Measurements from ENCODE around the gene GCSH.

Gene GCSH

GRCh38 chr16:81136390-81137335 is 40.5 kb upstream of the GCSH start:
- H3K27ac ChIP-seq (ENCODE audit: low read length): no peak overlapping the region
- no peaks in the 10 kb centered on the region for H3K9me3 ChIP-seq (replicated peaks; ENCODE audit: insufficient read depth, low read length)
- DNase-seq: no peak
- no peaks in the 10 kb centered on the region for H3K27me3 ChIP-seq (replicated peaks; ENCODE audit: insufficient read depth, low read length)
- H3K9ac ChIP-seq (ENCODE audit: low read length): no peak overlapping the region
- no peaks in the 10 kb centered on the region for H3K4me1 ChIP-seq (ENCODE audit: low read length)
- H3K36me3 ChIP-seq (replicated peaks; ENCODE audit: insufficient read depth, low read length): no peaks in the 10 kb centered on the region
- H3K4me2 ChIP-seq (ENCODE audit: low read depth, low read length): no peak overlapping the region
- H3K4me3 ChIP-seq (ENCODE audit: low read length): no peak overlapping the region
- H4K20me1 ChIP-seq (ENCODE audit: insufficient read depth, low read length): no peaks in the 10 kb centered on the region
- no peaks in the 10 kb centered on the region for H3F3A ChIP-seq (ENCODE audit: insufficient read depth, low read length)
- H2AFZ ChIP-seq (ENCODE audit: low read length): no peak overlapping the region
- no peaks in the 10 kb centered on the region for H3K79me2 ChIP-seq (ENCODE audit: low read length)
- TF ChIP-seq CTCF (IDR thresholded peaks at IDR 0.05; ENCODE audit: low read length) (no peak), EZH2 (optimal IDR thresholded peaks at IDR 0.05; ENCODE audit: low read depth, low read length) (no peak), EZH2phosphoT487 (IDR thresholded peaks at IDR 0.05; ENCODE audit: low read length) (no peak)
- no peaks in the 10 kb centered on the region for H3K9me2 ChIP-seq (replicated peaks; ENCODE audit: insufficient read depth, low read length)

- H3K4me2 ChIP-seq (ENCODE audit: low read depth, low read length): no peak overlapping the region
- no peaks in the 10 kb centered on the region for H3K9me3 ChIP-seq (replicated peaks; ENCODE audit: insufficient read depth, low read length)
- no peak overlapping the region for H3K9ac ChIP-seq (ENCODE audit: low read length)
- no peaks in the 10 kb centered on the region for H3K4me1 ChIP-seq (ENCODE audit: low read length)
- H3K27ac ChIP-seq (ENCODE audit: low read length): no peak overlapping the region
- H4K20me1 ChIP-seq (ENCODE audit: insufficient read depth, low read length): no peaks in the 10 kb centered on the region
- no peaks in the 10 kb centered on the region for H3K79me2 ChIP-seq (ENCODE audit: low read length)
- no peaks in the 10 kb centered on the region for H3F3A ChIP-seq (ENCODE audit: insufficient read depth, low read length)
- no peak overlapping the region for H3K4me3 ChIP-seq (ENCODE audit: low read length)
- no peaks in the 10 kb centered on the region for H3K9me2 ChIP-seq (replicated peaks; ENCODE audit: insufficient read depth, low read length)
- no peak for DNase-seq
- no peaks in the 10 kb centered on the region for H3K27me3 ChIP-seq (replicated peaks; ENCODE audit: insufficient read depth, low read length)
- no peaks in the 10 kb centered on the region for H3K36me3 ChIP-seq (replicated peaks; ENCODE audit: insufficient read depth, low read length)
- TF ChIP-seq CTCF (IDR thresholded peaks at IDR 0.05; ENCODE audit: low read length) (no peak), EZH2phosphoT487 (IDR thresholded peaks at IDR 0.05; ENCODE audit: low read length) (no peak), EZH2 (optimal IDR thresholded peaks at IDR 0.05; ENCODE audit: low read depth, low read length) (no peak)
- no peak overlapping the region for H2AFZ ChIP-seq (ENCODE audit: low read length)
These were observed 33.9 kb upstream of the GCSH start for GRCh38 chr16:81130126-81130525.

- Histone ChIP-seq H3K4me1 (ENCODE audit: low read length) (no peaks in the 10 kb centered on the region), H4K20me1 (ENCODE audit: insufficient read depth, low read length) (no peaks in the 10 kb centered on the region), H3K27ac (ENCODE audit: low read length) (no peak overlapping the region), H3F3A (ENCODE audit: insufficient read depth, low read length) (no peaks in the 10 kb centered on the region), H3K4me3 (ENCODE audit: low read length) (no peak overlapping the region), H3K9me3 (replicated peaks; ENCODE audit: insufficient read depth, low read length) (no peaks in the 10 kb centered on the region), H3K36me3 (replicated peaks; ENCODE audit: insufficient read depth, low read length) (no peaks in the 10 kb centered on the region), H3K27me3 (replicated peaks; ENCODE audit: insufficient read depth, low read length) (no peaks in the 10 kb centered on the region), H3K9ac (ENCODE audit: low read length) (no peak overlapping the region), H3K9me2 (replicated peaks; ENCODE audit: insufficient read depth, low read length) (no peaks in the 10 kb centered on the region), H2AFZ (ENCODE audit: low read length) (no peak overlapping the region), H3K4me2 (ENCODE audit: low read depth, low read length) (no peak overlapping the region), H3K79me2 (ENCODE audit: low read length) (no peaks in the 10 kb centered on the region)
- no peak for DNase-seq
- TF ChIP-seq CTCF (IDR thresholded peaks at IDR 0.05; ENCODE audit: low read length) (no peak), EZH2phosphoT487 (IDR thresholded peaks at IDR 0.05; ENCODE audit: low read length) (no peak), EZH2 (optimal IDR thresholded peaks at IDR 0.05; ENCODE audit: low read depth, low read length) (no peak)
These were observed 32.7 kb upstream of the GCSH start for GRCh38 chr16:81128726-81129524.
